Upper lobe of right lung (tissue), 1 donor: ENCODE data around the gene HSPB8. TPM values are rescaled to one million over a fixed set of nuclear protein-coding genes. Genes with fewer than 3 reads are reported as not detected.
"Not testable (repeated sequence)": the region's sequence is repeated elsewhere in the genome, so short reads cannot be mapped to it uniquely, and the experiment has no call there.

Experiments
- ATAC-seq: fragments of 200-7000 bp; cut with Tn5 transposase; one replicate; pipeline ENCODE4 v1.9.1; 2020; ENCODE audit warnings: mild to moderate bottlenecking, moderate library complexity
- DNase-seq: peaks from one replicate; pipeline ENCODE4 v3.0.0-alpha.2; 2020
- H3K27ac ChIP-seq: fragments of 200-600 bp; one replicate; pipeline ENCODE4 v1.8.0; 2022
- H3K27me3 ChIP-seq: fragments of 200-600 bp; one replicate; pipeline ENCODE4 v1.8.0; 2022; ENCODE audit warnings: mild to moderate bottlenecking
- H3K36me3 ChIP-seq: fragments of 200-600 bp; one replicate; pipeline ENCODE4 v1.8.0; 2022
- H3K4me1 ChIP-seq: fragments of 200-600 bp; one replicate; pipeline ENCODE4 v1.8.0; 2022
- H3K4me3 ChIP-seq: fragments of 200-600 bp; one replicate; pipeline ENCODE4 v1.8.0; 2022; ENCODE audit warnings: mild to moderate bottlenecking
- H3K9me3 ChIP-seq: fragments of 200-600 bp; one replicate; pipeline ENCODE4 v1.8.0; 2022
- CTCF ChIP-seq: fragments of 200-600 bp; IDR thresholded peaks from one replicate; pipeline ENCODE4 v1.8.0; 2022; ENCODE audit warnings: antibody characterized with exemption
- intact Hi-C: fragments of 100-400 bp; cut with DNase I; formaldehyde crosslinking; loops from one replicate; pipeline ENCODE4 v1.11.0; 2022
- total RNA-seq: library from RNA; stranded (reverse); fragmentation: NEBNext Ultra II Directional; extraction: Animal tissue kit (Norgen Biotek cat#: 25700); gene quantifications from one replicate; pipeline ENCODE4 v1.2.1, GENCODE V29; 2021
- donor health status: DM: no; HTN: yes; CAD: no; lungs with severe emphysema.

Gene HSPB8
- total RNA-seq, 1 donor from 2014 or later: 70.0 TPM

- no peak overlapping the region for H3K27ac ChIP-seq
- no peaks in the 10 kb centered on the region for H3K27me3 ChIP-seq
- no peaks in the 10 kb centered on the region for H3K9me3 ChIP-seq
- no peak for TF ChIP-seq CTCF
- ATAC-seq (peak; percentile 69), DNase-seq (no peak)
- H3K4me3 ChIP-seq: no peak overlapping the region
- intact Hi-C loops: no loop called here
- no peaks in the 10 kb centered on the region for H3K36me3 ChIP-seq
- H3K4me1 ChIP-seq: peaks cover 20% of the 10 kb centered on the region
Observed at GRCh38 chr12:119208626-119209061, 29.9 kb downstream of the HSPB8 start.

- no peak for DNase-seq
- no peak overlapping the region for H3K4me3 ChIP-seq
- peaks cover 12% of the 10 kb centered on the region for H3K4me1 ChIP-seq
- no peak for TF ChIP-seq CTCF
- no peaks in the 10 kb centered on the region for H3K36me3 ChIP-seq
- no peaks in the 10 kb centered on the region for H3K27me3 ChIP-seq
- no peaks in the 10 kb centered on the region for H3K9me3 ChIP-seq
- ATAC-seq: no peak
- H3K27ac ChIP-seq: no peak overlapping the region
- intact Hi-C loops: no loop called here
Observed at GRCh38 chr12:119211884-119212283, 33.2 kb downstream of the HSPB8 start.

- TF ChIP-seq CTCF: no peak
- ATAC-seq (no peak), DNase-seq (no peak)
- H3K27me3 ChIP-seq: no peaks in the 10 kb centered on the region
- intact Hi-C loops: no loop called here
- no peaks in the 10 kb centered on the region for H3K4me1 ChIP-seq
- H3K4me3 ChIP-seq: no peak overlapping the region
- H3K27ac ChIP-seq: no peak overlapping the region
- H3K36me3 ChIP-seq: no peaks in the 10 kb centered on the region
- H3K9me3 ChIP-seq: no peaks in the 10 kb centered on the region
Observed at GRCh38 chr12:119216084-119216483, 37.4 kb downstream of the HSPB8 start.

- H3K36me3 ChIP-seq, H3K4me1 ChIP-seq, H3K9me3 ChIP-seq, H3K4me3 ChIP-seq, intact Hi-C loops, DNase-seq, ATAC-seq, H3K27me3 ChIP-seq, H3K27ac ChIP-seq: not testable (repeated sequence)
Observed at GRCh38 chr12:119218875-119219274, 40.1 kb downstream of the HSPB8 start.

GRCh38 chr12:119222222-119222951 is 43.7 kb downstream of the HSPB8 start:
- intact Hi-C loops: no loop called here
- no peak for TF ChIP-seq CTCF
- Histone ChIP-seq H3K27ac (no peak overlapping the region), H3K27me3 (no peaks in the 10 kb centered on the region), H3K9me3 (no peaks in the 10 kb centered on the region), H3K4me3 (no peak overlapping the region), H3K4me1 (no peaks in the 10 kb centered on the region), H3K36me3 (no peaks in the 10 kb centered on the region)
- peak; percentile 88 for ATAC-seq
- DNase-seq: no peak

GRCh38 chr12:119225454-119225853 is 46.7 kb downstream of the HSPB8 start:
- Histone ChIP-seq H3K36me3 (no peaks in the 10 kb centered on the region), H3K9me3 (no peaks in the 10 kb centered on the region), H3K27me3 (no peaks in the 10 kb centered on the region), H3K4me3 (no peak overlapping the region), H3K4me1 (no peaks in the 10 kb centered on the region), H3K27ac (no peak overlapping the region)
- no peak for TF ChIP-seq CTCF
- peak; percentile 39 for ATAC-seq
- intact Hi-C loops: no loop called here
- no peak for DNase-seq
